H9 (cell line): Measurements from ENCODE around the gene LAYN. TPM values are rescaled to one million over a fixed set of nuclear protein-coding genes. Genes with fewer than 3 reads are reported as not detected.

ENCODE experiments used
- DNase-seq: peaks from one replicate; pipeline ENCODE4 v3.0.0-alpha.2; 2017
- H2AFZ ChIP-seq: one replicate; pipeline ENCODE4 v1.6.1; 2013; ENCODE audit warnings: mild to moderate bottlenecking, low read length, control low read depth, moderate library complexity
- H2AK5ac ChIP-seq: 2 replicates; pipeline ENCODE4 v1.6.1; 2013; ENCODE audit warnings: low read length, control low read depth, mixed read lengths; ENCODE audit not compliant: insufficient read length
- H2BK120ac ChIP-seq: one replicate; pipeline ENCODE4 v1.6.1; 2013; ENCODE audit warnings: low read depth, mild to moderate bottlenecking, low read length, control low read depth, inconsistent platforms; ENCODE audit not compliant: poor library complexity, severe bottlenecking
- H2BK12ac ChIP-seq: 2 replicates; pipeline ENCODE4 v1.6.1; 2013; ENCODE audit warnings: low read length, control low read depth, mixed read lengths, low read depth; ENCODE audit not compliant: insufficient read length
- H2BK15ac ChIP-seq: 2 replicates; pipeline ENCODE4 v1.6.1; 2013; ENCODE audit warnings: low read depth, low read length, control low read depth
- H2BK20ac ChIP-seq: one replicate; pipeline ENCODE4 v1.6.1; 2013; ENCODE audit warnings: low read depth, mild to moderate bottlenecking, low read length, control low read depth, inconsistent platforms; ENCODE audit not compliant: poor library complexity, severe bottlenecking
- H2BK5ac ChIP-seq: 2 replicates; pipeline ENCODE4 v1.6.1; 2013; ENCODE audit warnings: low read length, control low read depth, mixed read lengths; ENCODE audit not compliant: insufficient read length
- H3K14ac ChIP-seq: 2 replicates; pipeline ENCODE4 v1.6.1; 2013; ENCODE audit warnings: low read length, control low read depth; ENCODE audit not compliant: insufficient read depth
- H3K18ac ChIP-seq: 2 replicates; pipeline ENCODE4 v1.6.1; 2013; ENCODE audit warnings: low read depth, mild to moderate bottlenecking, mixed read lengths, low read length, control low read depth; ENCODE audit not compliant: insufficient read length
- H3K23ac ChIP-seq: 2 replicates; pipeline ENCODE4 v1.6.1; 2013; ENCODE audit warnings: low read length, control low read depth, mixed read lengths, low read depth; ENCODE audit not compliant: insufficient read length
- H3K23me2 ChIP-seq: 2 replicates; pipeline ENCODE4 v1.6.1; 2013; ENCODE audit warnings: low read depth, mild to moderate bottlenecking, mixed read lengths, low read length, control low read depth; ENCODE audit not compliant: insufficient read length, poor library complexity, severe bottlenecking
- H3K27ac ChIP-seq: 2 replicates; pipeline ENCODE4 v1.5.1; 2013; ENCODE audit warnings: low read length, control low read depth, mixed read lengths, low read depth; ENCODE audit not compliant: insufficient read length
- H3K27me3 ChIP-seq: 2 replicates; pipeline ENCODE4 v1.6.1; 2013; ENCODE audit warnings: low read length, control low read depth, inconsistent platforms; ENCODE audit not compliant: insufficient read depth
- H3K4ac ChIP-seq: 2 replicates; pipeline ENCODE4 v1.6.1; 2013; ENCODE audit warnings: low read depth, mild to moderate bottlenecking, control low read depth, inconsistent platforms, low read length, moderate library complexity
- H3K4me1 ChIP-seq: 2 replicates; pipeline ENCODE4 v1.6.1; 2013; ENCODE audit warnings: low read length, control low read depth, inconsistent platforms; ENCODE audit not compliant: insufficient read depth
- H3K4me2 ChIP-seq: 2 replicates; pipeline ENCODE4 v1.6.1; 2013; ENCODE audit warnings: low read length, control low read depth, mixed read lengths; ENCODE audit not compliant: insufficient read length, insufficient read depth
- H3K56ac ChIP-seq: 2 replicates; pipeline ENCODE4 v1.6.1; 2013; ENCODE audit warnings: low read depth, mild to moderate bottlenecking, mixed read lengths, low read length, control low read depth; ENCODE audit not compliant: insufficient read length
- H3K79me1 ChIP-seq: 2 replicates; pipeline ENCODE4 v1.6.1; 2013; ENCODE audit warnings: low read depth, mild to moderate bottlenecking, moderate library complexity, low read length, control low read depth, inconsistent platforms; ENCODE audit not compliant: insufficient read depth, poor library complexity, severe bottlenecking
- H3K79me2 ChIP-seq: 2 replicates; pipeline ENCODE4 v1.6.1; 2013; ENCODE audit warnings: low read length, control low read depth, inconsistent platforms; ENCODE audit not compliant: insufficient read depth
- H3K9ac ChIP-seq: 2 replicates; pipeline ENCODE4 v1.6.1; 2013; ENCODE audit warnings: low read length, control low read depth, mixed read lengths; ENCODE audit not compliant: insufficient read length; ENCODE audit errors: extremely low read depth
- H3K9me3 ChIP-seq: one replicate; pipeline ENCODE4 v1.6.1; 2013; ENCODE audit warnings: low read depth, low read length, inconsistent platforms; ENCODE audit not compliant: control insufficient read depth
- H3T11ph ChIP-seq: one replicate; pipeline ENCODE4 v1.6.1; 2013; ENCODE audit warnings: mild to moderate bottlenecking, low read length, control low read depth, inconsistent platforms
- H4K20me1 ChIP-seq: one replicate; pipeline ENCODE4 v1.6.1; 2013; ENCODE audit not compliant: control insufficient read depth, insufficient read length, insufficient read depth
- H4K5ac ChIP-seq: 2 replicates; pipeline ENCODE4 v1.6.1; 2013; ENCODE audit warnings: low read depth, mild to moderate bottlenecking, mixed read lengths, low read length, control low read depth; ENCODE audit not compliant: insufficient read length
- H4K8ac ChIP-seq: replicated peaks from 2 replicates; pipeline ENCODE4 v1.6.1; 2013; ENCODE audit warnings: low read length, control low read depth, mixed read lengths, low read depth; ENCODE audit not compliant: insufficient read length
- H4K91ac ChIP-seq: 2 replicates; pipeline ENCODE4 v1.6.1; 2013; ENCODE audit warnings: low read depth, mild to moderate bottlenecking, moderate library complexity, mixed read lengths, low read length, control low read depth; ENCODE audit not compliant: insufficient read length
- H3K27ac Mint-ChIP-seq, 3 experiments: 2 replicates in 2 of 3; 3 replicates in 1 of 3; pipeline ENCODE4 v1.8.0; 2020 to 2021; ENCODE audit warnings: mixed read lengths in 3 of 3, mild to moderate bottlenecking in 1 of 3, moderate library complexity in 1 of 3
- H3K27me3 Mint-ChIP-seq: 2 replicates; pipeline ENCODE4 v1.8.0; 2021; ENCODE audit warnings: low read depth, mild to moderate bottlenecking, moderate library complexity, mixed read lengths
- H3K36me3 Mint-ChIP-seq, 3 experiments: 2 replicates in 2 of 3; 3 replicates in 1 of 3; pipeline ENCODE4 v1.8.0; 2020 to 2021; ENCODE audit warnings: low read depth in 3 of 3, mixed read lengths in 3 of 3; ENCODE audit not compliant: insufficient read depth in 1 of 3
- H3K4me1 Mint-ChIP-seq, 2 experiments: 2 replicates each; pipeline ENCODE4 v1.8.0; 2020; ENCODE audit warnings: mixed read lengths in 2 of 2
- H3K4me3 Mint-ChIP-seq, 2 experiments: 2 replicates in 1 of 2; 3 replicates in 1 of 2; pipeline ENCODE4 v1.8.0; 2020 to 2021; ENCODE audit warnings: mild to moderate bottlenecking in 2 of 2, mixed read lengths in 2 of 2, moderate library complexity in 1 of 2
- H3K9me3 Mint-ChIP-seq, 2 experiments: 2 replicates in 1 of 2; 3 replicates in 1 of 2; pipeline ENCODE4 v1.8.0; 2020; ENCODE audit warnings: mild to moderate bottlenecking in 2 of 2, mixed read lengths in 2 of 2, moderate library complexity in 1 of 2
- total RNA-seq: library from RNA; stranded (reverse); gene quantifications from 2 replicates; pipeline ENCODE4 v1.2.1, GENCODE V29; 2021
- TF ChIP-seq, protein P1 (sequence below): fragments of 200-600 bp; sonication (generic); conservative IDR thresholded peaks from 3 replicates; pipeline ENCODE4 v1.8.0; 2021; ENCODE audit warnings: antibody characterized with exemption, mild to moderate bottlenecking

LAYN gene
- total RNA-seq, 1 experiment from 2014 or later: 3.1 TPM

DNA sequence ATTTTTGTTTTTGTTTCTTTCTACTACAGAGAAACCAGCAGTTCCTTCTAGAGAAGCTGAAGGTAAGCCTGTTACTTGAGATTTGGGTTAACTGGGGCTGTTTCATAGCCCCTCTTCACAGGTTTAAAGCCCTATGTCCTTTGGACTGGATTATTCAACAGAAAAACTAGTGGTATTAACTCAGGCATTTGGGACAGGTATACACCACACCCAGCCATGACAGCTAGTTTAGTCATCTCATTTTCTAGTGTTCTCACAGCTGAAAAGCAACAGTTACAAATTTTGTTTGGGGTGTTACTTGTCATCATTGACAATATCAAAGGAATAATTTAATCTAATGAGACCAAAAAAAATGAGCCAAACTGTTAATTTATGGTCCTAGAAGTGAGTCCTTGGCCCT, 14.0 kb downstream of the LAYN start:
- Histone ChIP-seq H4K5ac (no peak overlapping the region), H3K27ac (no peak overlapping the region), H3K9ac (no peak overlapping the region), H3K4ac (no peak overlapping the region), H2BK120ac (no peak overlapping the region), H2BK5ac (no peak overlapping the region), H3K4me1 (peaks cover under 1% of the 10 kb centered on the region; the same call in 1 of the 2 replicates), H4K20me1 (no peaks in the 10 kb centered on the region), H3K4me2 (no peak overlapping the region), H2AK5ac (no peak overlapping the region), H2AFZ (no peak overlapping the region), H2BK12ac (no peak overlapping the region), H3K56ac (no peak overlapping the region), H3K79me2 (no peaks in the 10 kb centered on the region), H4K91ac (no peak overlapping the region), H3K79me1 (no peaks in the 10 kb centered on the region), H3K23ac (no peak overlapping the region), H2BK15ac (no peak overlapping the region), H4K8ac (no peak overlapping the region), H3K9me3 (peaks cover 7% of the 10 kb centered on the region), H3K18ac (no peak overlapping the region), H3T11ph (no peak overlapping the region), H3K23me2 (no peaks in the 10 kb centered on the region), H2BK20ac (no peak overlapping the region), H3K27me3 (no peaks in the 10 kb centered on the region), H3K14ac (no peak overlapping the region)
- no peak for DNase-seq
- Mint-ChIP-seq H3K27ac (no peak overlapping the region), H3K27me3 (no peaks in the 10 kb centered on the region), H3K4me1 (peaks cover 11% of the 10 kb centered on the region in 2 experiments), H3K9me3 (peaks cover 13 to 17% of the 10 kb centered on the region in 2 experiments), H3K36me3 (peaks cover 10 to 29% (median 16%) of the 10 kb centered on the region in 3 experiments), H3K4me3 (no peak overlapping the region)
- TF ChIP-seq, protein P1, sequence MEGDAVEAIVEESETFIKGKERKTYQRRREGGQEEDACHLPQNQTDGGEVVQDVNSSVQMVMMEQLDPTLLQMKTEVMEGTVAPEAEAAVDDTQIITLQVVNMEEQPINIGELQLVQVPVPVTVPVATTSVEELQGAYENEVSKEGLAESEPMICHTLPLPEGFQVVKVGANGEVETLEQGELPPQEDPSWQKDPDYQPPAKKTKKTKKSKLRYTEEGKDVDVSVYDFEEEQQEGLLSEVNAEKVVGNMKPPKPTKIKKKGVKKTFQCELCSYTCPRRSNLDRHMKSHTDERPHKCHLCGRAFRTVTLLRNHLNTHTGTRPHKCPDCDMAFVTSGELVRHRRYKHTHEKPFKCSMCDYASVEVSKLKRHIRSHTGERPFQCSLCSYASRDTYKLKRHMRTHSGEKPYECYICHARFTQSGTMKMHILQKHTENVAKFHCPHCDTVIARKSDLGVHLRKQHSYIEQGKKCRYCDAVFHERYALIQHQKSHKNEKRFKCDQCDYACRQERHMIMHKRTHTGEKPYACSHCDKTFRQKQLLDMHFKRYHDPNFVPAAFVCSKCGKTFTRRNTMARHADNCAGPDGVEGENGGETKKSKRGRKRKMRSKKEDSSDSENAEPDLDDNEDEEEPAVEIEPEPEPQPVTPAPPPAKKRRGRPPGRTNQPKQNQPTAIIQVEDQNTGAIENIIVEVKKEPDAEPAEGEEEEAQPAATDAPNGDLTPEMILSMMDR: no peak
